Caco-2 (cell line): ENCODE results near the gene MAPK6. TPM values are rescaled to one million over a fixed set of nuclear protein-coding genes. Genes with fewer than 3 reads are reported as not detected.
"Not testable (repeated sequence)": the region's sequence is repeated elsewhere in the genome, so short reads cannot be mapped to it uniquely, and the experiment has no call there.

Source experiments
- BruUV-seq: library from RNA; stranded (reverse); fragments of 400-500 nt; replicated peaks from 2 replicates; lab custom pipeline; 2021; lab: Mats Ljungman, UMichigan
- CTCF ChIA-PET: fragments of 300-600 bp; sonication (Branson Sonifier 250); formaldehyde crosslinking; loops from one replicate; lab custom pipeline; 2022; ENCODE audit warnings: antibody characterized with exemption; lab: Charles Lee
- POLR2A ChIA-PET: fragments of 300-600 bp; sonication (Branson Sonifier 250); formaldehyde crosslinking; loops from one replicate; lab custom pipeline; 2022; ENCODE audit warnings: antibody characterized with exemption; lab: Charles Lee
- DNase-seq, 2 experiments: peaks; one replicate each; pipeline versions ENCODE4 v3.0.0 to v3.0.0-alpha.2; 2020 to 2022
- H3K27me3 ChIP-seq: replicated peaks from 2 replicates; pipeline ENCODE4 v1.6.0; 2011; ENCODE audit warnings: low read length; ENCODE audit not compliant: control insufficient read depth, insufficient read depth
- H3K36me3 ChIP-seq: 2 replicates; pipeline ENCODE4 v1.5.1; 2011; ENCODE audit warnings: low read length; ENCODE audit not compliant: control insufficient read depth, insufficient read depth
- H3K4me1 ChIP-seq: fragments of 250-450 bp; sonication (Bioruptor Pico); 2 replicates; pipeline ENCODE4 v1.5.1; 2020; ENCODE audit warnings: mild to moderate bottlenecking
- H3K4me3 ChIP-seq: 2 replicates; pipeline ENCODE4 v1.5.1; 2011; ENCODE audit warnings: low read depth, mild to moderate bottlenecking, control low read depth, low read length
- H3K9me3 ChIP-seq: fragments of 250-450 bp; sonication (Bioruptor Pico); 2 replicates; pipeline ENCODE4 v1.5.1; 2020; ENCODE audit warnings: mild to moderate bottlenecking, moderate library complexity
- H3K27ac Mint-ChIP-seq: one replicate; pipeline ENCODE4 v1.8.0; 2022; ENCODE audit warnings: mixed read lengths; ENCODE audit not compliant: unreplicated experiment
- H3K27me3 Mint-ChIP-seq: one replicate; pipeline ENCODE4 v1.8.0; 2022; ENCODE audit warnings: mixed read lengths; ENCODE audit not compliant: insufficient read depth, unreplicated experiment
- H3K36me3 Mint-ChIP-seq: one replicate; pipeline ENCODE4 v1.8.0; 2022; ENCODE audit warnings: mild to moderate bottlenecking, mixed read lengths; ENCODE audit not compliant: insufficient read depth, unreplicated experiment
- H3K4me1 Mint-ChIP-seq: one replicate; pipeline ENCODE4 v1.8.0; 2022; ENCODE audit warnings: low read depth, mixed read lengths; ENCODE audit not compliant: unreplicated experiment
- H3K4me3 Mint-ChIP-seq: one replicate; pipeline ENCODE4 v1.8.0; 2022; ENCODE audit warnings: mild to moderate bottlenecking, moderate library complexity, mixed read lengths; ENCODE audit not compliant: unreplicated experiment
- H3K9me3 Mint-ChIP-seq: one replicate; pipeline ENCODE4 v1.8.0; 2022; ENCODE audit warnings: mixed read lengths; ENCODE audit not compliant: unreplicated experiment
- CTCF ChIP-seq, 2 experiments: fragments of 200-600 bp in 1 of 2; IDR thresholded peaks; 1 replicate in 1 of 2; 2 replicates in 1 of 2; pipeline versions ENCODE4 v1.5.1 to v1.8.0; 2011 to 2022; ENCODE audit warnings: antibody characterized with exemption in 1 of 2, control low read depth in 1 of 2, inconsistent platforms in 1 of 2, low read depth in 1 of 2, low read length in 1 of 2, mild to moderate bottlenecking in 1 of 2, moderate library complexity in 1 of 2; ENCODE audit not compliant: insufficient read depth in 1 of 2, severe bottlenecking in 1 of 2, unreplicated experiment in 1 of 2
- intact Hi-C: fragments of 100-400 bp; cut with micrococcal nuclease; formaldehyde crosslinking; loops from one replicate; pipeline ENCODE4 v1.10.0; 2022; ENCODE audit not compliant: unreplicated experiment
- total RNA-seq: library from RNA; stranded (reverse); gene quantifications from 2 replicates; pipeline ENCODE4 v1.2.3, GENCODE V29; 2022

Gene MAPK6
- total RNA-seq, 1 experiment from 2014 or later = 69.8 TPM

DNA sequence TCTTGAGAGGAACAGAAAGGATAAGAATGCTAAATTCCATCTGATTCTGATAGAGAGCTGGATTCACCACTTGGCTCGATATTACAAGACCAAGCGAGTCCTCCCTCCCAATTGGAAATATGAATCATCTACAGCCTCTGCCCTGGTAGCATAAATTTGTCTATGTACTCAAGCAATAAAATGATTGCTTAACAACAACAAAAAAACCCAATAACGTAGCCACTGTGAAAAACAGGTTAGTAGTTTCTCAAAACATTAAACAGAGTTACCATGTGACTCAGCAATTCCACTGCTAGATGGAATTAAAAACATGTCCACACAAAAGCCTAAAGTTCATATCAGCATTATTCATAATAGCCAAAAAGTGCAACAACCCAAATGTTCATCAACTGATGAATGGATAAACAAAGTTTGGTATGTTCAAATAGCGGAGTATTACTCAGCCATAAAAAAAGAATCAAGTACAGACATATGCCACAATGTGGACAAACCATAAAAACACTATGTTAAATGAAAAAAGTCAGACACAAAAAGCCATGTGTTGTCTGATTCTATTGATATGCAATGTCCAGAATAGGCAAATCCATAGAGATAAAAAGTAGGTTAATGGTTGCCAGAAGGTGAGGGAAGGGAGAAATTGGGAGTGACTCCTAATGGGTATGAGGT, 76.7 kb downstream of the MAPK6 start:
- DNase-seq = no peak
- no peak overlapping the region for H3K27ac Mint-ChIP-seq

DNA sequence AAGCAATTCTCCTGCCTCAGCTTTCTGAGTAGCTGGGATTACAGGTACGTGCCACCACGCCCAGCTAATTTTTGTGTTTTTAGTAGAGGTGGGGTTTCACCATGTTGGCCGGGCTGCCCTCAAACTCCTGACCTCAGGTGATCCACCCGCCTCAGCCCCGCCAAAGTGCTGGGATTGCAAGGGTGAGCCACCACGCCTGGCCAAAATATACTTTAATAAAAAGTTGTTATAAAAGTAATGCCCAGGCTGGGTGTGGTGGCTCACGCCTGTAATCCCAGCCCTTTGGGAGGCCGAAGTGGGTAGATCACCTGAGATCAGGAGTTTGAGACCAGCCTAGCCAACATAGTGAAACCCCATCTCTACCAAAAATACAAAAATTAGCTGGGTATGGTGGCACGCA, 77.5 kb downstream of the MAPK6 start:
- H3K9me3 Mint-ChIP-seq, BruUV-seq, H3K27me3 Mint-ChIP-seq, H3K4me1 Mint-ChIP-seq, H3K27ac Mint-ChIP-seq, H3K4me3 Mint-ChIP-seq, H3K27me3 ChIP-seq, H3K36me3 Mint-ChIP-seq, intact Hi-C loops, H3K9me3 ChIP-seq, H3K36me3 ChIP-seq, DNase-seq, POLR2A ChIA-PET, H3K4me1 ChIP-seq, H3K4me3 ChIP-seq, CTCF ChIA-PET: not testable (repeated sequence)

More for the DNA sequence above, 76.7 kb downstream of the MAPK6 start:
- Histone ChIP-seq H3K4me3 (no peak overlapping the region), H3K36me3 (no peaks in the 10 kb centered on the region), H3K4me1 (no peaks in the 10 kb centered on the region), H3K9me3 (peaks cover under 1% of the 10 kb centered on the region; the same call in 1 of the 2 replicates), H3K27me3 (no peaks in the 10 kb centered on the region)
- Mint-ChIP-seq H3K27me3 (no peaks in the 10 kb centered on the region), H3K9me3 (no peaks in the 10 kb centered on the region), H3K4me3 (no peak overlapping the region), H3K36me3 (no peaks in the 10 kb centered on the region), H3K4me1 (no peaks in the 10 kb centered on the region)
- TF ChIP-seq CTCF (IDR thresholded peaks at IDR 0.05; ENCODE audit: insufficient read depth in 1 of 2, low read depth in 1 of 2, low read length in 1 of 2, severe bottlenecking in 1 of 2, unreplicated experiment in 1 of 2) = no peak
- ChIA-PET POLR2A (no interaction called here), CTCF (no interaction called here)
- intact Hi-C loops = no loop called here
- BruUV-seq = no TSS peak

DNA sequence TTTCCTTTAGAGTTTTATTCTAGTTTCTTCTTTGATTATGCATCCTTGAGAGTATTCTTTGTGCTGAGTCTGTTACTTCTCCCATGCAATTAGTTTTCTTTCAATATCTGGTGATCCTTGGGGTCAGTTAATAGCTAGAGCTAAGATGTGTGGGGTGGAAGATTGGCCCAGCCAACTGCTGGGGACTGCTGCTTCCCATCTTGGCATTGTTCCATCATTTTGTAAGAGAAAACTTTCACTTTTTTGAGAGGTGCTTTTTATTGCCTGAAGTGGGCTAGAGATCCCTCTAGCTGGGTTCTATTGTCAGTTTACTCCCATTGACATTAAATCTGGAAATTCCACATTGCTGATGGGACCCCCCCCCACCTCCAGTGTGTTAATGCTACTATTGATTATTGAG, 78.2 kb downstream of the MAPK6 start:
- H3K36me3 Mint-ChIP-seq = peaks cover 3% of the 10 kb centered on the region
- H3K27me3 Mint-ChIP-seq = no peaks in the 10 kb centered on the region
- Histone ChIP-seq H3K36me3 (no peaks in the 10 kb centered on the region), H3K4me3 (no peak overlapping the region), H3K4me1 (no peaks in the 10 kb centered on the region), H3K9me3 (no peaks in the 10 kb centered on the region), H3K27me3 (no peaks in the 10 kb centered on the region)
- no peaks in the 10 kb centered on the region for H3K9me3 Mint-ChIP-seq
- no peak for TF ChIP-seq CTCF (IDR thresholded peaks at IDR 0.05; ENCODE audit: insufficient read depth in 1 of 2, low read depth in 1 of 2, low read length in 1 of 2, severe bottlenecking in 1 of 2, unreplicated experiment in 1 of 2)
- DNase-seq = no peak
- no TSS peak for BruUV-seq
- H3K4me3 Mint-ChIP-seq = no peak overlapping the region
- CTCF ChIA-PET = interaction anchor here (0.7 kb wide), 2 partner anchors 15 to 40 kb away, joined by 4 to 7 read pairs; no protein-coding TSS in a partner anchor
- no peak overlapping the region for H3K27ac Mint-ChIP-seq
- intact Hi-C loops = no loop called here
- POLR2A ChIA-PET = no interaction called here
- H3K4me1 Mint-ChIP-seq = no peaks in the 10 kb centered on the region
